RWPE1 (cell line): ENCODE results near the gene PIGT.

ENCODE experiments used
- CTCF ChIA-PET: fragments of 350-600 bp; sonication (Branson Sonifier 250); formaldehyde crosslinking; extraction: SDS; loops from one replicate; lab custom pipeline; 2021; lab: Yijun Ruan, JAX
- POLR2A ChIA-PET: fragments of 400-600 bp; formaldehyde crosslinking; extraction: SDS; loops from one replicate; lab custom pipeline; 2020; ENCODE audit warnings: antibody characterized with exemption; ENCODE audit not compliant: low non-redundant PET; lab: Yijun Ruan, JAX
- DNase-seq: peaks from one replicate; pipeline ENCODE4 v3.0.0; 2012; ENCODE audit warnings: low spot score
- H3K27ac ChIP-seq: fragments of 450-650 bp; 2 replicates; pipeline ENCODE4 v1.5.1; 2017
- TF ChIP-seq, protein P1 (sequence below): fragments of 450-650 bp; conservative IDR thresholded peaks from 2 replicates; pipeline ENCODE4 v1.5.1; 2017; ENCODE audit warnings: low read depth, mild to moderate bottlenecking

Gene PIGT

DNA sequence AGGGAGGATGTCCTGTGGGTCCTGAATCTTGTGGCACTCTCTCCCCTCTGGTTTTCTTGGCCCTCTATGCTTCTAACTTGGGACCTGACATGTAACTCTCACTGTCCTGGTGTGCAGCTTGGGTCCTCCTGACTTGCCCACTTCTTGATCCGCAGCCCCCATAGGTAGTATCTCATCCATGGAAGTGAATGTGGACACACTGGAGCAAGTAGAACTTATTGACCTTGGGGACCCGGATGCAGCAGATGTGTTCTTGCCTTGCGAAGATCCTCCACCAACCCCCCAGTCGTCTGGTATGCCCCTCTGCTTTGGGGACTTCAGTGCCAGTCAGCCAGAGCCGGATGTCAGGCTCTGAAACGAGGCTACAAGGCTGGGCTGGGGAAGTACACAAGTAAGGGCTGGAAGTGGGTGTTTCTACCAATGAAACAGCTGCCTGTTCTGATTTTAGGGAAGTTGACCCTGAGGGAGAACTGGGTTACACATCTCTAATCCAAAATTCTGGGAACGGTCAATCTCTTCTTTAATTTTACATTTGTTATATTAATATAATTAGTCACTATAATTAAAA, 7.2 kb upstream of the PIGT start:
- no peak for DNase-seq
- TF ChIP-seq, protein P1, sequence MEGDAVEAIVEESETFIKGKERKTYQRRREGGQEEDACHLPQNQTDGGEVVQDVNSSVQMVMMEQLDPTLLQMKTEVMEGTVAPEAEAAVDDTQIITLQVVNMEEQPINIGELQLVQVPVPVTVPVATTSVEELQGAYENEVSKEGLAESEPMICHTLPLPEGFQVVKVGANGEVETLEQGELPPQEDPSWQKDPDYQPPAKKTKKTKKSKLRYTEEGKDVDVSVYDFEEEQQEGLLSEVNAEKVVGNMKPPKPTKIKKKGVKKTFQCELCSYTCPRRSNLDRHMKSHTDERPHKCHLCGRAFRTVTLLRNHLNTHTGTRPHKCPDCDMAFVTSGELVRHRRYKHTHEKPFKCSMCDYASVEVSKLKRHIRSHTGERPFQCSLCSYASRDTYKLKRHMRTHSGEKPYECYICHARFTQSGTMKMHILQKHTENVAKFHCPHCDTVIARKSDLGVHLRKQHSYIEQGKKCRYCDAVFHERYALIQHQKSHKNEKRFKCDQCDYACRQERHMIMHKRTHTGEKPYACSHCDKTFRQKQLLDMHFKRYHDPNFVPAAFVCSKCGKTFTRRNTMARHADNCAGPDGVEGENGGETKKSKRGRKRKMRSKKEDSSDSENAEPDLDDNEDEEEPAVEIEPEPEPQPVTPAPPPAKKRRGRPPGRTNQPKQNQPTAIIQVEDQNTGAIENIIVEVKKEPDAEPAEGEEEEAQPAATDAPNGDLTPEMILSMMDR: no peak
- ChIA-PET POLR2A (no interaction called here), CTCF (interaction anchor here (2.2 to 2.4 kb wide), 2 partner anchors 35 to 362 kb away, joined by 8 to 13 read pairs; no protein-coding TSS in a partner anchor)
- H3K27ac ChIP-seq: peak overlapping the region; percentile 74

DNA sequence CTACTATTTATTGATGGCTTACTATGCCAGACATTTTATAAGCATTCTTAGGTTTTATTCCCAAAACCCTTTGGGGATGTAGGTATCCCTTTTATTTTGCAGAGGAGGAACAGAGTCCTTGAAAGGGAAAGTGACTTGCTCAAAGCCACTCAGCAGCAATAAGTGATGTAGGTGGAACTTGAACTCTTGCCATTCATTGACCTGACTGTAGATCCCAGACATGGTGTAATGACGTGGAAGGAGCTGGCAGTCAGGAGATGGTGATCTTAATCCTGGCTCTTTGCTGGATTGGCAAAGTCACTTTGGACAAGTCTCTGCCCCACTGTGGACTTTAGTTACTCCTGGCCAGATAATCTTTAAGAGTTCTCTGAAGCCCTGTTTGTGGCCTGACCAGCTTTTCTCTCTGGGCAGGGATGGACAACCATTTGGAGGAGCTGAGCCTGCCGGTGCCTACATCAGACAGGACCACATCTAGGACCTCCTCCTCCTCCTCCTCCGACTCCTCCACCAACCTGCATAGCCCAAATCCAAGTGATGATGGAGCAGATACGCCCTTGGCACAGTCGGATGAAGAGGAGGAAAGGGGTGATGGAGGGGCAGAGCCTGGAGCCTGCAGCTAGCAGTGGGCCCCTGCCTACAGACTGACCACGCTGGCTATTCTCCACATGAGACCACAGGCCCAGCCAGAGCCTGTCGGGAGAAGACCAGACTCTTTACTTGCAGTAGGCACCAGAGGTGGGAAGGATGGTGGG, 6.2 kb upstream of the PIGT start:
- CTCF ChIA-PET: interaction anchor here (0.5 to 0.6 kb wide), 3 partner anchors 18 to 33 kb away, joined by 3 to 6 read pairs (median 3); no protein-coding TSS in a partner anchor
- no peak for DNase-seq
- no peak overlapping the region for H3K27ac ChIP-seq
- POLR2A ChIA-PET: no interaction called here
- TF ChIP-seq, protein P1: no peak

DNA sequence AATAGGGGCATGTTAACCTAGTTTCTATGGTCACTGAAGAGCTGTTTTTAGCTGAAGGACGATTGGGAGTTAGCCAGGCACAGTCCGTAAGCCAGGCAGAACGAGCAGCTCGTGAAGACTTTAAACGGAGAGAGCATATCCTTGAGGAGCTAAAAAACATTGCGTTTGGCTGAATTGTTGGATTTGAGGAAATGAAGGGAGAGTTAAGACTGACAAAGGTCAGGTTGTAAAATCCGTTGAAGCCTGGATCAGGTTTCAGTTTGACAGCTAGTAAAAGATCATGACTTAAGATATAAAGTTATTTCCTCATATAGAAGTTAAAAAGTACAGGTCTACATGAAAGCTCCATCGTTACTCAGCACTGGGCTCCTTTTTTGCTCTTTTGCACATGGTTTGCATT, 5.1 kb upstream of the PIGT start:
- TF ChIP-seq, protein P1: no peak
- POLR2A ChIA-PET: no interaction called here
- no peak overlapping the region for H3K27ac ChIP-seq
- CTCF ChIA-PET: interaction anchor here (0.6 to 1.3 kb wide), 3 partner anchors 26 to 1309 kb away, joined by 3 read pairs; no protein-coding TSS in a partner anchor
- no peak for DNase-seq

DNA sequence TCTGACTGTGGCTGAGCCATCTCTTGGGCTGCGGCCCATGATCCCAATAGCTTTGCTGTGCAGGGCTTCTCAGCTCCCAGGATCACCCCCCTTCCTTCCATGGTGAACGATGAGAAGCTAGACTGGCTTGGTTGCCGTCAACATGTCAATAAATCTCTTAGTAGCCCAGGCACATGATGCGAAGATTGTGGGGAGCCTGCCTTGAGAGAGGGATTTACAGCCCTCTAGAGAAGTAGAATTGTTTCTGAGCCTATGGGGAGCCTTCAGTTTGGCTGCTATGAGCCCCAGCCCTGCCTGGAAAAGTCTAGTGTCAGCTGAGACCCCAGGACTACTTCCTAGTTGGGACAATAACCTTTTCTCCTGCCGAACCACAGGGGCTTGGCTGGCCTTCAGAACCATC, 3.3 kb upstream of the PIGT start:
- no peak overlapping the region for H3K27ac ChIP-seq
- no peak for DNase-seq
- CTCF ChIA-PET: interaction anchor here (0.6 to 1.9 kb wide), 8 partner anchors 20 to 446 kb away, joined by 3 to 7 read pairs (median 4); partner anchors contain the start of genes STK4 and SYS1
- TF ChIP-seq, protein P1: no peak
- POLR2A ChIA-PET: interaction anchor here (0.6 kb wide), 1 partner anchor 50 kb away, joined by 3 read pairs; the partner anchor contains the start of gene SYS1

- ChIA-PET CTCF (interaction anchor here (0.5 to 1.9 kb wide), 5 partner anchors 21 to 51 kb away, joined by 3 to 7 read pairs (median 4); partner anchors contain the start of gene SYS1), POLR2A (no interaction called here)
- DNase-seq: no peak
- TF ChIP-seq, protein P1: no peak
- H3K27ac ChIP-seq: no peak overlapping the region
Observed at GRCh38 chr20:45413479-45413878, 2.5 kb upstream of the PIGT start.

DNA sequence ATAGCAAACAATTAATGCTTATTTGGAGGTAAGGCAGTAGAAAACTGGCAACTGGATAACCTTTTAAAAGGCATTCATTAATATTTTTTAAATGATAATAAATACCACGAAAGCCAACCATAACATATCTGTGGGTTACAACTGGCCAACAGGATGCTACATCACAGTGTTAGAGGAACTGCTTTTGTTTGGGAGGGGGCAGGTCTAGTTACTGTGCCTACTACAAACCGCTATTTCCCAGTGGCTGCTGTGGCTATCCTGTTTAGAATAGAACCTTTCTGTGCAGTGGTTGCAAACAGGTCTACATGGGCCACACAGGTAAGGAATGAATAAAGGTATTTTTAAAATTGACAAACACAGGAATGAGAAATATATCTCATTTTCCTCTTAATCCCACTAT, 976 bp downstream of the PIGT start:
- ChIA-PET POLR2A (interaction anchor here (1.3 kb wide), 1 partner anchor 9 kb away, joined by 3 read pairs; no protein-coding TSS in a partner anchor), CTCF (interaction anchor here (0.6 to 1.2 kb wide), 3 partner anchors 20 to 354 kb away, joined by 3 to 4 read pairs (median 3); no protein-coding TSS in a partner anchor)
- TF ChIP-seq, protein P1: no peak
- no peak overlapping the region for H3K27ac ChIP-seq
- DNase-seq: no peak
